H9 (cell line): Measurements from ENCODE around the gene IZUMO4. TPM values are rescaled to one million over a fixed set of nuclear protein-coding genes. Genes with fewer than 3 reads are reported as not detected.

Experiments
- DNase-seq: peaks from one replicate; pipeline ENCODE4 v3.0.0-alpha.2; 2017
- H2AFZ ChIP-seq: one replicate; pipeline ENCODE4 v1.6.1; 2013; ENCODE audit warnings: mild to moderate bottlenecking, low read length, control low read depth, moderate library complexity
- H2AK5ac ChIP-seq: 2 replicates; pipeline ENCODE4 v1.6.1; 2013; ENCODE audit warnings: low read length, control low read depth, mixed read lengths; ENCODE audit not compliant: insufficient read length
- H2BK120ac ChIP-seq: one replicate; pipeline ENCODE4 v1.6.1; 2013; ENCODE audit warnings: low read depth, mild to moderate bottlenecking, low read length, control low read depth, inconsistent platforms; ENCODE audit not compliant: poor library complexity, severe bottlenecking
- H2BK12ac ChIP-seq: 2 replicates; pipeline ENCODE4 v1.6.1; 2013; ENCODE audit warnings: low read length, control low read depth, mixed read lengths, low read depth; ENCODE audit not compliant: insufficient read length
- H2BK15ac ChIP-seq: 2 replicates; pipeline ENCODE4 v1.6.1; 2013; ENCODE audit warnings: low read depth, low read length, control low read depth
- H2BK20ac ChIP-seq: one replicate; pipeline ENCODE4 v1.6.1; 2013; ENCODE audit warnings: low read depth, mild to moderate bottlenecking, low read length, control low read depth, inconsistent platforms; ENCODE audit not compliant: poor library complexity, severe bottlenecking
- H2BK5ac ChIP-seq: 2 replicates; pipeline ENCODE4 v1.6.1; 2013; ENCODE audit warnings: low read length, control low read depth, mixed read lengths; ENCODE audit not compliant: insufficient read length
- H3K14ac ChIP-seq: 2 replicates; pipeline ENCODE4 v1.6.1; 2013; ENCODE audit warnings: low read length, control low read depth; ENCODE audit not compliant: insufficient read depth
- H3K18ac ChIP-seq: 2 replicates; pipeline ENCODE4 v1.6.1; 2013; ENCODE audit warnings: low read depth, mild to moderate bottlenecking, mixed read lengths, low read length, control low read depth; ENCODE audit not compliant: insufficient read length
- H3K23ac ChIP-seq: 2 replicates; pipeline ENCODE4 v1.6.1; 2013; ENCODE audit warnings: low read length, control low read depth, mixed read lengths, low read depth; ENCODE audit not compliant: insufficient read length
- H3K23me2 ChIP-seq: 2 replicates; pipeline ENCODE4 v1.6.1; 2013; ENCODE audit warnings: low read depth, mild to moderate bottlenecking, mixed read lengths, low read length, control low read depth; ENCODE audit not compliant: insufficient read length, poor library complexity, severe bottlenecking
- H3K27ac ChIP-seq: 2 replicates; pipeline ENCODE4 v1.5.1; 2013; ENCODE audit warnings: low read length, control low read depth, mixed read lengths, low read depth; ENCODE audit not compliant: insufficient read length
- H3K27me3 ChIP-seq: 2 replicates; pipeline ENCODE4 v1.6.1; 2013; ENCODE audit warnings: low read length, control low read depth, inconsistent platforms; ENCODE audit not compliant: insufficient read depth
- H3K4ac ChIP-seq: 2 replicates; pipeline ENCODE4 v1.6.1; 2013; ENCODE audit warnings: low read depth, mild to moderate bottlenecking, control low read depth, inconsistent platforms, low read length, moderate library complexity
- H3K4me1 ChIP-seq: 2 replicates; pipeline ENCODE4 v1.6.1; 2013; ENCODE audit warnings: low read length, control low read depth, inconsistent platforms; ENCODE audit not compliant: insufficient read depth
- H3K4me2 ChIP-seq: 2 replicates; pipeline ENCODE4 v1.6.1; 2013; ENCODE audit warnings: low read length, control low read depth, mixed read lengths; ENCODE audit not compliant: insufficient read length, insufficient read depth
- H3K56ac ChIP-seq: 2 replicates; pipeline ENCODE4 v1.6.1; 2013; ENCODE audit warnings: low read depth, mild to moderate bottlenecking, mixed read lengths, low read length, control low read depth; ENCODE audit not compliant: insufficient read length
- H3K79me1 ChIP-seq: 2 replicates; pipeline ENCODE4 v1.6.1; 2013; ENCODE audit warnings: low read depth, mild to moderate bottlenecking, moderate library complexity, low read length, control low read depth, inconsistent platforms; ENCODE audit not compliant: insufficient read depth, poor library complexity, severe bottlenecking
- H3K79me2 ChIP-seq: 2 replicates; pipeline ENCODE4 v1.6.1; 2013; ENCODE audit warnings: low read length, control low read depth, inconsistent platforms; ENCODE audit not compliant: insufficient read depth
- H3K9ac ChIP-seq: 2 replicates; pipeline ENCODE4 v1.6.1; 2013; ENCODE audit warnings: low read length, control low read depth, mixed read lengths; ENCODE audit not compliant: insufficient read length; ENCODE audit errors: extremely low read depth
- H3K9me3 ChIP-seq: one replicate; pipeline ENCODE4 v1.6.1; 2013; ENCODE audit warnings: low read depth, low read length, inconsistent platforms; ENCODE audit not compliant: control insufficient read depth
- H3T11ph ChIP-seq: one replicate; pipeline ENCODE4 v1.6.1; 2013; ENCODE audit warnings: mild to moderate bottlenecking, low read length, control low read depth, inconsistent platforms
- H4K20me1 ChIP-seq: one replicate; pipeline ENCODE4 v1.6.1; 2013; ENCODE audit not compliant: control insufficient read depth, insufficient read length, insufficient read depth
- H4K5ac ChIP-seq: 2 replicates; pipeline ENCODE4 v1.6.1; 2013; ENCODE audit warnings: low read depth, mild to moderate bottlenecking, mixed read lengths, low read length, control low read depth; ENCODE audit not compliant: insufficient read length
- H4K8ac ChIP-seq: replicated peaks from 2 replicates; pipeline ENCODE4 v1.6.1; 2013; ENCODE audit warnings: low read length, control low read depth, mixed read lengths, low read depth; ENCODE audit not compliant: insufficient read length
- H4K91ac ChIP-seq: 2 replicates; pipeline ENCODE4 v1.6.1; 2013; ENCODE audit warnings: low read depth, mild to moderate bottlenecking, moderate library complexity, mixed read lengths, low read length, control low read depth; ENCODE audit not compliant: insufficient read length
- H3K27ac Mint-ChIP-seq, 3 experiments: 2 replicates in 2 of 3; 3 replicates in 1 of 3; pipeline ENCODE4 v1.8.0; 2020 to 2021; ENCODE audit warnings: mixed read lengths in 3 of 3, mild to moderate bottlenecking in 1 of 3, moderate library complexity in 1 of 3
- H3K27me3 Mint-ChIP-seq: 2 replicates; pipeline ENCODE4 v1.8.0; 2021; ENCODE audit warnings: low read depth, mild to moderate bottlenecking, moderate library complexity, mixed read lengths
- H3K36me3 Mint-ChIP-seq, 3 experiments: 2 replicates in 2 of 3; 3 replicates in 1 of 3; pipeline ENCODE4 v1.8.0; 2020 to 2021; ENCODE audit warnings: low read depth in 3 of 3, mixed read lengths in 3 of 3; ENCODE audit not compliant: insufficient read depth in 1 of 3
- H3K4me1 Mint-ChIP-seq, 2 experiments: 2 replicates each; pipeline ENCODE4 v1.8.0; 2020; ENCODE audit warnings: mixed read lengths in 2 of 2
- H3K4me3 Mint-ChIP-seq, 2 experiments: 2 replicates in 1 of 2; 3 replicates in 1 of 2; pipeline ENCODE4 v1.8.0; 2020 to 2021; ENCODE audit warnings: mild to moderate bottlenecking in 2 of 2, mixed read lengths in 2 of 2, moderate library complexity in 1 of 2
- H3K9me3 Mint-ChIP-seq, 2 experiments: 2 replicates in 1 of 2; 3 replicates in 1 of 2; pipeline ENCODE4 v1.8.0; 2020; ENCODE audit warnings: mild to moderate bottlenecking in 2 of 2, mixed read lengths in 2 of 2, moderate library complexity in 1 of 2
- WGBS: extraction: QIAGEN DNeasy Blood & Tissue Kit; methylation state at CpG from one replicate; pipeline ENCODE4 v1.1.7; 2013; ENCODE audit warnings: missing lambda C conversion rate, low lambda C conversion rate, mixed read lengths; ENCODE audit not compliant: insufficient read length; ENCODE audit errors: extremely low coverage; 5-methylcytosine and 5-hydroxymethylcytosine counted together
- total RNA-seq: library from RNA; stranded (reverse); gene quantifications from 2 replicates; pipeline ENCODE4 v1.2.1, GENCODE V29; 2021
- TF ChIP-seq, protein P1 (sequence below): fragments of 200-600 bp; sonication (generic); conservative IDR thresholded peaks from 3 replicates; pipeline ENCODE4 v1.8.0; 2021; ENCODE audit warnings: antibody characterized with exemption, mild to moderate bottlenecking

IZUMO4 gene
- total RNA-seq, 1 experiment from 2014 or later = 2.1 TPM

DNA sequence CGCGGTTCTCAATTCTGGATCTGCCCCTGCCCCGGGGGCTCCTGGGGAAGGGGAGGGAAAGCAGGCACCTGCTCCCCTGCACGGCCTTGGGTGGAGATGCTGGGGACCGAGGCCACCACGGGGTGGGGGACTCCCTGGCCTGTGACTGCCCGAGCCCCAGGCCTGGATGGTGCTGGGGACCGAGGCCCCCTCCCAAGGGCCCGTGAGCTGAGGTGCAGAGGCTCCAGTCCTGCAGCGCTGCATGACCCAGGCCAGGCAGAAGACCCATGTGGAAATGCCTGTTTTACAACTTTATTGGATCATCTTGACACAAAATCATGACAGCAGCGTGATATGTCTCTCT, 4.0 kb downstream of the IZUMO4 start:
- no peak overlapping the region for H3K56ac ChIP-seq
- peaks cover 2% of the 10 kb centered on the region; the same call in 1 of the 2 replicates for H3K79me2 ChIP-seq
- Mint-ChIP-seq H3K4me3 (no peak overlapping the region), H3K4me1 (peaks cover 2 to 4% of the 10 kb centered on the region in 2 experiments; a peak in 3 of 4 replicates), H3K27ac (no peak overlapping the region), H3K27me3 (no peaks in the 10 kb centered on the region; the same call in 1 of the 2 replicates), H3K36me3 (peaks cover 25 to 55% (median 50%) of the 10 kb centered on the region in 3 experiments), H3K9me3 (peaks cover 3 to 8% of the 10 kb centered on the region in 2 experiments; a peak in 4 of 5 replicates)
- H3K23me2 ChIP-seq = no peaks in the 10 kb centered on the region
- DNase-seq = no peak
- H3T11ph ChIP-seq = no peak overlapping the region
- no peaks in the 10 kb centered on the region for H3K4me1 ChIP-seq
- no peak overlapping the region for H2BK5ac ChIP-seq
- no peak overlapping the region for H3K9ac ChIP-seq
- H3K23ac ChIP-seq = no peak overlapping the region
- no peak overlapping the region for H3K18ac ChIP-seq
- H3K27ac ChIP-seq = no peak overlapping the region
- no peak overlapping the region for H2AK5ac ChIP-seq
- TF ChIP-seq, protein P1, sequence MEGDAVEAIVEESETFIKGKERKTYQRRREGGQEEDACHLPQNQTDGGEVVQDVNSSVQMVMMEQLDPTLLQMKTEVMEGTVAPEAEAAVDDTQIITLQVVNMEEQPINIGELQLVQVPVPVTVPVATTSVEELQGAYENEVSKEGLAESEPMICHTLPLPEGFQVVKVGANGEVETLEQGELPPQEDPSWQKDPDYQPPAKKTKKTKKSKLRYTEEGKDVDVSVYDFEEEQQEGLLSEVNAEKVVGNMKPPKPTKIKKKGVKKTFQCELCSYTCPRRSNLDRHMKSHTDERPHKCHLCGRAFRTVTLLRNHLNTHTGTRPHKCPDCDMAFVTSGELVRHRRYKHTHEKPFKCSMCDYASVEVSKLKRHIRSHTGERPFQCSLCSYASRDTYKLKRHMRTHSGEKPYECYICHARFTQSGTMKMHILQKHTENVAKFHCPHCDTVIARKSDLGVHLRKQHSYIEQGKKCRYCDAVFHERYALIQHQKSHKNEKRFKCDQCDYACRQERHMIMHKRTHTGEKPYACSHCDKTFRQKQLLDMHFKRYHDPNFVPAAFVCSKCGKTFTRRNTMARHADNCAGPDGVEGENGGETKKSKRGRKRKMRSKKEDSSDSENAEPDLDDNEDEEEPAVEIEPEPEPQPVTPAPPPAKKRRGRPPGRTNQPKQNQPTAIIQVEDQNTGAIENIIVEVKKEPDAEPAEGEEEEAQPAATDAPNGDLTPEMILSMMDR = no peak
- H4K20me1 ChIP-seq = no peaks in the 10 kb centered on the region
- no peak overlapping the region for H2BK120ac ChIP-seq
- no peak overlapping the region for H2BK20ac ChIP-seq
- H2BK12ac ChIP-seq = no peak overlapping the region
- no peaks in the 10 kb centered on the region for H3K27me3 ChIP-seq
- no peaks in the 10 kb centered on the region for H3K79me1 ChIP-seq
- H3K4ac ChIP-seq = no peak overlapping the region
- H4K5ac ChIP-seq = no peak overlapping the region
- no peak overlapping the region for H4K8ac ChIP-seq
- H2AFZ ChIP-seq = no peak overlapping the region
- H3K4me2 ChIP-seq = no peak overlapping the region
- H3K14ac ChIP-seq = no peak overlapping the region
- H2BK15ac ChIP-seq = no peak overlapping the region
- H4K91ac ChIP-seq = no peak overlapping the region
- no peaks in the 10 kb centered on the region for H3K9me3 ChIP-seq
- no CpG with 5 or more reads among the region's 11 CpGs for WGBS
